NCI-H510A treated with DMSO at 0.1 percent for 48 hours (cell line): ENCODE measurements around the gene AFAP1.

Experiments used
- DNase-seq: peaks from one replicate; lab custom pipeline; 2025; lab: John Stamatoyannopoulos, UW

Gene AFAP1

GRCh38 chr4:7968262-7968896, 28.7 kb upstream of the AFAP1 start:
- DNase-seq: no peak

- DNase-seq: no peak
Observed at GRCh38 chr4:7967501-7968261, 28.0 kb upstream of the AFAP1 start.

- no peak for DNase-seq
Observed at GRCh38 chr4:7967063-7967440, 27.4 kb upstream of the AFAP1 start.

GRCh38 chr4:7966281-7967062, 26.8 kb upstream of the AFAP1 start:
- DNase-seq: no peak

- no peak for DNase-seq
Observed at GRCh38 chr4:7964890-7965662, 25.4 kb upstream of the AFAP1 start.

DNA sequence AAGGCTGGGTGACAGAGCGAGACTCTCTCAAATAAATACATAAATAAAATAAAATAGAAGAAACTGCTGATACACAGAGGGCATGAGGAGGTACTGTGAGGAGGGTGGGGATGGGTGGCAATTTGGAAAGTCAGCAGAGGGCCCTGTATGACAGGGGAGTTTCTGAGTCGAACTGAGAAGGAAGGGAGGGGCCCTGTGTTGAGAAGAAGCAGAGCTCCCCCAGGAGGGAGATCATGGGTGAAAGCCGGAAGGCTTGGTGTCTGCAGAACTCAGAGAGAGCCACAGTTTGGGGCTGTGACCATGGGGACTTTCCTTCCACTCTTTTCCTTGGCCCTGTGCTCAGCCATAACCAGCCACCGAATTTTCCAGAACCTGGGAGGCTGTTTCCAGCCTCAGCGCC, 24.8 kb upstream of the AFAP1 start:
- DNase-seq: no peak

DNA sequence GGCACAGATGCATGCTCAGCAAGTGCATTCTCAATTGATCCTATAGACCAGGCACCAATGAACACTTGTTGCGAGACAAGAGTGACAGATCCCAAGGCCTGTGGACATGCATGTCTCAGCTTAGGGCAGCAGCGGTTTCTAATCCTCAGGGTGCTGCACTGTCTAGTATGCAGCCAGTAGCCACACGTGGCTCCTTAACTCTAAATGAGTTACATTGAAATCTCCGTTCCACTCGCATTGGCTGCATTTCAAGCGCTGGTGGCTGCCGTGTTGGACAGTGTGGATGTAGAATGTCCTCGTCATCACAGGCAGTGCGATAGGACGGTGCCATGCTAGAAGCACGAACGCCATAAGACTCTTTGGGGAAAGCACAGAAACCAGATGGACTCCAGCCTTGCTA, 24.0 kb upstream of the AFAP1 start:
- no peak for DNase-seq

DNA sequence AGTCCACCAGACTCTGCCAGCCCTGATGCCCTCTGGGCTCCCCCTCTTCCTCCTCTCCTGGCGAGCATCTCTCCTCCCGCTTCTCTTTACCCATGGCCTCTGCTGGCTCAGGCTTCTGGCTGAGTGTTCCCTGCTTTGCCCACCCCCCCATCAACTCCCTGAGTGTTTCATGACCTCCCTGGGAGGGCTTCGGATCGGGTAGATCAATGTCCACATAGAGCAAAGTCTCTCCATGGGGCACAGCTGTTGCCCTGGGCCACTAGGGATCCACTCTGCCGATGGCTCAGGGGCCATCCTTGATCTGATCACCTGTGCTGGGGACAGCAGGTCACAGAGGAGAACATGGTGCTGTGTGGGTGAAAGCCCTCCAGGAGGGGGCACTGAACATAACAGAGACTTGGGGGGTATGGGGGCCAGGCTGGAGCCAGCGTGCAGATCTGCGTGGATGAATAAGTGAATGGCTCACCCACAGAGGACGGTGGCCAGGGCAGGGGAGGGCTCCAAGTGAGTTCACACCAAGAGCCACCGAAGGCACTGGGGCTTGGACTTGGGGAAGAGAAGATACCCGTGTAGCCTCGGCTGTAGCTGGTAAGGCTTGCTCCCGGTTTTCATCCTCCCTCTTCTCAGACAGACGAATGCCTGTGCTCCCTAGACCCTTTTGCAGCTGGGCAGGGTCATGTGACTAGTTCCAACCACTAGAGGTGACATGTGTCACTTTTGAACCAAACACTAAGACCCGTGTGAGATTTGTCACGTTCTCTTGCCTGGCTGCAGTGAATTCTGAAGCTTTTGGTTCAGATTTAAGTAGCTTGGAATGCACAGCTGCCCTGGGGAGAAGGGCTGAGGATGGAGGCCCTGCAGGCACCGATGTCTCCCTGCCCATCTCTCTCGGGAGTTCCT, 23.2 kb upstream of the AFAP1 start:
- DNase-seq: no peak

GRCh38 chr4:7960790-7961655, 21.4 kb upstream of the AFAP1 start:
- DNase-seq: no peak

DNA sequence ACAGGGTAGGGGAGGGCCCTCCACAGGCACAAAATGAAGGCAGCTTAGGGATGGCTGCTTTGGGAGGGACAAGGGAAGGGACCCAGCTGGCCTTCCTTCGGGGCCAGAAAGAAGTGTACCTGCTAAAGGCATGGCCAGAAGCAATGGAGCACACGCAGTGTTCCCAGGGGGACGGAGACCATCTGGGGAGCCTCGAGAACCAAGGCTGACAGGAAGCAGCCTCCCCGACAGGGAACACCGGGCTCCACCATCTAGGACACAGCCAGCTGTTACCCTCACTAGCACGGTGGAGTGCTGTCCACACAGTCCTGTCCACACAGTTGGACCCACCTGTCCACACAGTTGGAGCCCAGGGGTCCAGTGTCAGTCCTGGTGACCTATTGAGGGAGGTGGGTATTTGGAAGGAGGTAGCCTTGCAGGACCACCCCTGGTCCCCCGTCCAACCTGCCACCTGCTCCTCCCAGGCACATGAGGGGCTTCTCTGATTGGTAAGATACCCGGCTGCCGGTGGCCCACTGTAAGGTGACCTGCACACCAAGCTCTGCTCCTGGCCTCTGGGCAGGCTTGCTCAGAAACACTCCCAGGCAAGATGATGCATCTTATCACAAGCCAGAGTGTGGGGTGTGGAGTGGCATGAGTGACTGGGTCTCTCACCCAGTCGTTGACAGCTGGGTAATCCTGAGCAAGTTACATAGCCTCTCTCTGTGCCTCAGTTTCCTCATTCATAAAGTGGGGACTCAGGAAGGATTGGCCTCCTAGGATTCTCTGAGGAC, 20.5 kb upstream of the AFAP1 start:
- no peak for DNase-seq

DNA sequence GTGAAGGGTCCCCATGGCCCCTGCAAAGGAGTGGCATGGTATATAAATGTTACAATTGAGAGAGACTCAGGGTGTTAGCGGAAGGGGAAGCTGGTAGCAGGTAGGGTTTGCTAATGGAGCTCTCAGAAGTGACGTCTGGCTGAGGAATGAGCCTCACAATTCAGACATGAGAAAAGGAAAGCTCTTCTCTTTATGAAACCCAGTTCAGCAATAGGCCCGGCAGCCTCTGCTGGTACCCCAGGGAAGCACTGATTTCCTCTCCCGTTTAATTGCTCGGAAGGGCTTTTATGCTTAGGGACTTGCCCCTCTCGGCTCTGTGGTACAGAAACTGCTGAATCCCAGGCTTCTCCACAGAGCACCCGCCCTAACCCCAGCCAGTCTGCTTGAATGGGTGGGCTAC, 19.4 kb upstream of the AFAP1 start:
- no peak for DNase-seq

- no peak for DNase-seq
Observed at GRCh38 chr4:7956934-7957656, 17.4 kb upstream of the AFAP1 start.

GRCh38 chr4:7956270-7956808, 16.7 kb upstream of the AFAP1 start:
- no peak for DNase-seq

GRCh38 chr4:7955393-7955792, 15.7 kb upstream of the AFAP1 start:
- no peak for DNase-seq

- DNase-seq: no peak
Observed at GRCh38 chr4:7952615-7953014, 13.0 kb upstream of the AFAP1 start.

GRCh38 chr4:7950301-7951092, 10.8 kb upstream of the AFAP1 start:
- DNase-seq: no peak

DNA sequence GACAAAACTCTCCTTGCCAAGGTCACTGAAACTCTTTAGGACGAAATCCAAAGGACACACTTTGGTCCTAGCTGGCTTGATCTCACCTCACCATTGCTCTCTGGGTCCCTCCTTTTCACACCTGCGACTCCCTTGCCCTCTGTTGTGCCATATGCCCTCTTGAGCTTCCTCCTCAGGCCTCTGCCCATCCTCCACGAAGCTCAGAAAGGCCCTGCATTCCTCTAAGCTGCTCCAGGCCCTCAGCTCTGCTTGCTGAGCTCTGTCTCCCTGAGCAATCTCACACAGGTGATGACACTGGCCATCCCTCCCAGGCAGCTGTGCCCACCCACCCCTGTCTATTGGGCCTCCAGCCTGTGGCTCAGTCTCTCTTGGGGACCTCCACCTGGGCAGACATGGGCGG, 10.1 kb upstream of the AFAP1 start:
- DNase-seq: no peak

- DNase-seq: no peak
Observed at GRCh38 chr4:7947927-7948326, 8.3 kb upstream of the AFAP1 start.
